HL-60 (cell line): ENCODE data around the gene XKR8.

ENCODE experiments used
- CTCF ChIP-seq: IDR thresholded peaks from one replicate; pipeline ENCODE4 v1.5.1; 2011; ENCODE audit warnings: low read length, control low read depth, inconsistent platforms; ENCODE audit not compliant: insufficient read depth
- GABPA ChIP-seq: IDR thresholded peaks from 2 replicates; pipeline ENCODE4 v1.6.1; 2012; ENCODE audit warnings: low read depth
- POLR2AphosphoS5 ChIP-seq: IDR thresholded peaks from 2 replicates; pipeline ENCODE4 v1.6.1; 2012; ENCODE audit warnings: low read depth
- REST ChIP-seq: IDR thresholded peaks from 2 replicates; pipeline ENCODE4 v1.6.1; 2012; ENCODE audit warnings: low read depth; ENCODE audit not compliant: insufficient replicate concordance

- TF ChIP-seq POLR2AphosphoS5 (no peak), CTCF (no peak), REST (no peak), GABPA (no peak)
Measured at GRCh38 chr1:27961646-27962221, 2.0 kb downstream of the XKR8 start.
